ENCODE data around the gene CPXM1. TPM values are rescaled to one million over a fixed set of nuclear protein-coding genes. Genes with fewer than 3 reads are reported as not detected.

Gene CPXM1
- total RNA-seq, 6 experiments from 2014 or later: 0.07 to 0.16 (median 0.12) TPM; not detected in 3

DNA sequence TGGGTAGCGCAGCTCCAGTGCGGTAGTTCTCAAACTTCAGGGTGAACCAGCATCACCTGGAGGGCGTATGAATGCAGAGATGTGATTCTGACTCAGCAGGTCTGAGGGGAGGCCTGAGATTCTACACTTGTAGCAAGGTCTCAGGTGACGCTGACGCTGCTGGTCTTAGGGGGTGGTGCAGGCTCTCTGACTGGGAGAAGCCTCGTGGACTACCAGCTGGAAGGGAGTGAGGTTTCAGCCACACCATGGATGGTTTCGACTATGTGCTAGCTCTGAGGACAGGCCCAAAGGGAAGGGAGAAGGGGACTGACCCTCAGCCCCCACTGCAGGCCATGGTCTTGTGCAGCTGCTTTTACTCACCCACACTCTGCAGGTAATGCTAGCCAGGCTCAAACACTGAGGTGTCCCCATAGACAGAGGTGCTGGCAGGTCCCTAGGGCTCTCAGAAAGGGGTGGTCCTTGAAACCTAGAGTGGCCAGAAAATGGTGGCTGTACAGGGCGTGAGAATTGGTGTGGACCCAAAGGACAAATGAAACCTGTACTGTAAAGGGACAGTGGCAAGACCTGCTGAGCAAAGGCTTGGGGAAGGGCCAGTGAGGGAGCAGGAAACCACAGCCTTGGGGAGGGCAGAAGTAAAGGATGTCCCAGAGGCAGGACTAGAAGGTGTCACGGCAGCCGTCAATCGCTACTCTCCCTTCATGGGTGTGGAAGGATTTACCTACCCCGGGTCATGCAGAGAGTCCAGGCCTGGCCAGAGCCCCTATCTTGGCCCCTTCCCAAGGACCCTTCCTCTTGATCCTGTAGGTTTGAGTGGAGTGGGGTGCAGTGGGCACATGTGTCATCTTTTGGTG is 55.1 kb downstream of the CPXM1 start:
- intact Hi-C loops (cut with DNase I): loop anchor here in 1 of 2 donors (10.0 kb wide), 1 partner anchor 250 kb away; no protein-coding TSS in a partner anchor
- WGBS (ENCODE audit: insufficient coverage, low coverage, low lambda C conversion rate, missing lambda C conversion rate): 51% methylated on average over 5 of the region's 12 CpGs
- ATAC-seq (no peak), DNase-seq (no peak)
- TF ChIP-seq, protein P1, sequence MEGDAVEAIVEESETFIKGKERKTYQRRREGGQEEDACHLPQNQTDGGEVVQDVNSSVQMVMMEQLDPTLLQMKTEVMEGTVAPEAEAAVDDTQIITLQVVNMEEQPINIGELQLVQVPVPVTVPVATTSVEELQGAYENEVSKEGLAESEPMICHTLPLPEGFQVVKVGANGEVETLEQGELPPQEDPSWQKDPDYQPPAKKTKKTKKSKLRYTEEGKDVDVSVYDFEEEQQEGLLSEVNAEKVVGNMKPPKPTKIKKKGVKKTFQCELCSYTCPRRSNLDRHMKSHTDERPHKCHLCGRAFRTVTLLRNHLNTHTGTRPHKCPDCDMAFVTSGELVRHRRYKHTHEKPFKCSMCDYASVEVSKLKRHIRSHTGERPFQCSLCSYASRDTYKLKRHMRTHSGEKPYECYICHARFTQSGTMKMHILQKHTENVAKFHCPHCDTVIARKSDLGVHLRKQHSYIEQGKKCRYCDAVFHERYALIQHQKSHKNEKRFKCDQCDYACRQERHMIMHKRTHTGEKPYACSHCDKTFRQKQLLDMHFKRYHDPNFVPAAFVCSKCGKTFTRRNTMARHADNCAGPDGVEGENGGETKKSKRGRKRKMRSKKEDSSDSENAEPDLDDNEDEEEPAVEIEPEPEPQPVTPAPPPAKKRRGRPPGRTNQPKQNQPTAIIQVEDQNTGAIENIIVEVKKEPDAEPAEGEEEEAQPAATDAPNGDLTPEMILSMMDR (IDR thresholded peaks at IDR 0.05): no peak
- TF ChIP-seq POLR2A (IDR thresholded peaks at IDR 0.05): no peak
- Histone ChIP-seq H3K4me3 (no peak overlapping the region), H3K27me3 (no peaks in the 10 kb centered on the region), H3K9me3 (no peaks in the 10 kb centered on the region), H3K36me3 (no peaks in the 10 kb centered on the region), H3K27ac (no peak overlapping the region), H3K4me1 (no peaks in the 10 kb centered on the region)

Other genes with a start within 250 kb of the CPXM1 start
- 10 to 100 TPM; 32.7 to 60.9 (median 42.7) TPM for gene NOP56, start 148.0 kb downstream of the CPXM1 start, total RNA-seq
- 10 to 100 TPM; 37.6 to 78.1 (median 43.6) TPM for gene IDH3B, start 136.4 kb downstream of the CPXM1 start, total RNA-seq
- 10 to 100 TPM in 1 of 6 experiments, 1 to 10 TPM in 5; 2.8 to 16.6 (median 6.2) TPM for gene EBF4, start 107.8 kb downstream of the CPXM1 start, total RNA-seq
- gene C20orf141, start 14.4 kb upstream of the CPXM1 start, total RNA-seq: not detected
- gene TMEM239, start 15.7 kb upstream of the CPXM1 start, total RNA-seq: not detected
- gene PCED1A, start 40.0 kb upstream of the CPXM1 start, total RNA-seq: 10 to 100 TPM in 5 of 6 experiments, 1 to 10 TPM in 1; 9.6 to 22.2 (median 18.6) TPM
- gene VPS16, start 40.1 kb upstream of the CPXM1 start, total RNA-seq: 10 to 100 TPM; 17.2 to 22.2 (median 19.1) TPM
- 10 to 100 TPM; 15.7 to 22.1 (median 18.6) TPM for gene PTPRA, start 72.9 kb upstream of the CPXM1 start, total RNA-seq
- gene GNRH2, start 243.0 kb upstream of the CPXM1 start, total RNA-seq: under 1 TPM in 3 of 6 experiments, not detected in 3; 0.55 to 0.81 (median 0.66) TPM
- 10 to 100 TPM; 27.8 to 59.1 (median 38.0) TPM for gene MRPS26, start 245.4 kb upstream of the CPXM1 start, total RNA-seq

All from right lobe of liver (tissue), 6 donors.